COR-L47 (cell line): ENCODE measurements around the gene NUCB2.

ENCODE experiments used
- DNase-seq: peaks from one replicate; lab custom pipeline; 2025; lab: John Stamatoyannopoulos, UW

The NUCB2 gene

GRCh38 chr11:17268902-17269301 lies 7.6 kb upstream of the NUCB2 start:
- no peak for DNase-seq

GRCh38 chr11:17272801-17273200 lies 3.7 kb upstream of the NUCB2 start:
- no peak for DNase-seq

GRCh38 chr11:17273211-17273610 lies 3.3 kb upstream of the NUCB2 start:
- no peak for DNase-seq

- DNase-seq = no peak
Measured at GRCh38 chr11:17273668-17274282, 2.8 kb upstream of the NUCB2 start.

GRCh38 chr11:17275400-17276235 lies 921 bp upstream of the NUCB2 start:
- no peak for DNase-seq

GRCh38 chr11:17277024-17277584 lies 565 bp downstream of the NUCB2 start:
- DNase-seq = no peak

- no peak for DNase-seq
Measured at GRCh38 chr11:17280494-17281127, 4.1 kb downstream of the NUCB2 start.

GRCh38 chr11:17286332-17286731 lies 9.8 kb downstream of the NUCB2 start:
- no peak for DNase-seq

GRCh38 chr11:17287058-17287457 lies 10.5 kb downstream of the NUCB2 start:
- no peak for DNase-seq

GRCh38 chr11:17291710-17292109 lies 15.2 kb downstream of the NUCB2 start:
- DNase-seq = no peak

- no peak for DNase-seq
Measured at GRCh38 chr11:17293311-17293710, 16.8 kb downstream of the NUCB2 start.

- no peak for DNase-seq
Measured at GRCh38 chr11:17294033-17294432, 17.5 kb downstream of the NUCB2 start.

- no peak for DNase-seq
Measured at GRCh38 chr11:17296852-17297559, 20.5 kb downstream of the NUCB2 start.

- no peak for DNase-seq
Measured at GRCh38 chr11:17298302-17298701, 21.8 kb downstream of the NUCB2 start.

- DNase-seq = no peak
Measured at GRCh38 chr11:17300372-17300771, 23.8 kb downstream of the NUCB2 start.

- no peak for DNase-seq
Measured at GRCh38 chr11:17313349-17314231, 37.1 kb downstream of the NUCB2 start.

GRCh38 chr11:17314232-17314547 lies 37.7 kb downstream of the NUCB2 start:
- no peak for DNase-seq

GRCh38 chr11:17314904-17315426 lies 38.4 kb downstream of the NUCB2 start:
- no peak for DNase-seq

- DNase-seq = no peak
Measured at GRCh38 chr11:17328871-17329494, 52.4 kb downstream of the NUCB2 start.

- no peak for DNase-seq
Measured at GRCh38 chr11:17331669-17332068, 55.1 kb downstream of the NUCB2 start.
